Loucy (cell line): ENCODE data around the gene WDR17.

Experiments used
- EZH2phosphoT487 ChIP-seq: fragments of 200-600 bp; IDR thresholded peaks from 2 replicates; pipeline ENCODE4 v1.6.1; 2018; ENCODE audit warnings: antibody characterized with exemption, mild to moderate bottlenecking, moderate library complexity, borderline replicate concordance
- TF ChIP-seq, protein P1 (sequence below): fragments of 200-600 bp; sonication (generic); conservative IDR thresholded peaks from 2 replicates; pipeline ENCODE4 v1.5.1; 2014; ENCODE audit warnings: mild to moderate bottlenecking, antibody characterized with exemption, low read length

GRCh38 chr4:176052744-176053143 is 12.9 kb upstream of the WDR17 start:
- TF ChIP-seq, protein P1, sequence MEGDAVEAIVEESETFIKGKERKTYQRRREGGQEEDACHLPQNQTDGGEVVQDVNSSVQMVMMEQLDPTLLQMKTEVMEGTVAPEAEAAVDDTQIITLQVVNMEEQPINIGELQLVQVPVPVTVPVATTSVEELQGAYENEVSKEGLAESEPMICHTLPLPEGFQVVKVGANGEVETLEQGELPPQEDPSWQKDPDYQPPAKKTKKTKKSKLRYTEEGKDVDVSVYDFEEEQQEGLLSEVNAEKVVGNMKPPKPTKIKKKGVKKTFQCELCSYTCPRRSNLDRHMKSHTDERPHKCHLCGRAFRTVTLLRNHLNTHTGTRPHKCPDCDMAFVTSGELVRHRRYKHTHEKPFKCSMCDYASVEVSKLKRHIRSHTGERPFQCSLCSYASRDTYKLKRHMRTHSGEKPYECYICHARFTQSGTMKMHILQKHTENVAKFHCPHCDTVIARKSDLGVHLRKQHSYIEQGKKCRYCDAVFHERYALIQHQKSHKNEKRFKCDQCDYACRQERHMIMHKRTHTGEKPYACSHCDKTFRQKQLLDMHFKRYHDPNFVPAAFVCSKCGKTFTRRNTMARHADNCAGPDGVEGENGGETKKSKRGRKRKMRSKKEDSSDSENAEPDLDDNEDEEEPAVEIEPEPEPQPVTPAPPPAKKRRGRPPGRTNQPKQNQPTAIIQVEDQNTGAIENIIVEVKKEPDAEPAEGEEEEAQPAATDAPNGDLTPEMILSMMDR = no peak
- TF ChIP-seq EZH2phosphoT487 = no peak
